Measurements from ENCODE around the gene RP9. TPM values are rescaled to one million over a fixed set of nuclear protein-coding genes. Genes with fewer than 3 reads are reported as not detected.

The RP9 gene, protein sequence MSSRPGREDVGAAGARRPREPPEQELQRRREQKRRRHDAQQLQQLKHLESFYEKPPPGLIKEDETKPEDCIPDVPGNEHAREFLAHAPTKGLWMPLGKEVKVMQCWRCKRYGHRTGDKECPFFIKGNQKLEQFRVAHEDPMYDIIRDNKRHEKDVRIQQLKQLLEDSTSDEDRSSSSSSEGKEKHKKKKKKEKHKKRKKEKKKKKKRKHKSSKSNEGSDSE
- 10 to 100 TPM in 2 of 4 donors, 1 to 10 TPM in 2; 6.5 to 16.9 (median 9.3) TPM for total RNA-seq

DNA sequence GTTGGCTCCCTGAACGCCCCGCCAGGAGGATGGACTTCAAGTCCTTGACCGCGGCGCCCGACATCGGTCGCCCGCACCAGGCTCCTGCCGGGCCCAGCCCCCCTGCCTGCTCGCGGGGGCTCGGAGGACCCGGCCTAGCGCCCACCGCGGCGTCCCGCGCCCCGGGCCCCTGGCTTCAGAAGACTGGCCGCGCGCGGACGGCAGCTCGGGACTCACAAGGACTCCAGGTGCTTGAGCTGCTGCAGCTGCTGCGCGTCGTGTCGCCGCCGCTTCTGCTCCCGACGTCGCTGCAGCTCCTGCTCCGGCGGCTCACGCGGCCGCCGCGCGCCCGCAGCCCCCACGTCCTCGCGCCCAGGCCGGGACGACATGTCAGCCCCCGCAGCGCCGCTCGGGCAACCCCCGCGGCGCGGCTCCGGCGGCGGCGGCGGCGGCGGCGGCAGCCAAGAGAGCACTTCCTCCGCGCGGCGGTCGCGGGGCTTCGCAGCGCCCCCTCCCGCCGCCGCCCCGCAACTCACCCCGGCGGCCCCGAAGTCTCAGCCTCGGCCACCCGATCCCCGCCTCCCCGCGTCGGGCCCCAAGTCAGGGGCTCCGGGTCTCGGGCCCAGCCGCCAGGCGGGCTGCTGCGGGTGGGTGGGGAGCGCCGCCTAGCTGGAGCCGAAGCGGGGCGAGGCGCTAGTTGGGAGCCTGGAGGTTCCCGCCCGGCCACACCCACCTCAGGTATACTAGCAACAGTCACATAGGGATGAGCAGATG lies at the start of gene RP9:
Gene RP9, minus strand, starts transcription at position 400 of the 753 bp plus-strand sequence. Its CDS starts 32 bp downstream, at position 368.
- no peaks in the 10 kb centered on the region for H3K27me3 ChIP-seq
- peak within 1 kb of the TSS; percentile 87 for H3K4me3 ChIP-seq
- no peaks in the 10 kb centered on the region for H3K36me3 ChIP-seq
- H3K9me3 ChIP-seq = no peaks in the 10 kb centered on the region
- DNase-seq (ENCODE audit: low spot score in 2 of 2) = peak; percentile 70 to 82
- H3K4me1 ChIP-seq = peaks cover 35% of the 10 kb centered on the region
- H3K27ac ChIP-seq = peak within 1 kb of the TSS; percentile 75
- WGBS = under 1% methylated on average over 35 of the region's 100 CpGs
- TF ChIP-seq POLR2A (IDR thresholded peaks at IDR 0.05) (no peak), POLR2AphosphoS5 (IDR thresholded peaks at IDR 0.05) (no peak), EP300 (IDR thresholded peaks at IDR 0.05) (no peak)
- TF ChIP-seq, protein P1, sequence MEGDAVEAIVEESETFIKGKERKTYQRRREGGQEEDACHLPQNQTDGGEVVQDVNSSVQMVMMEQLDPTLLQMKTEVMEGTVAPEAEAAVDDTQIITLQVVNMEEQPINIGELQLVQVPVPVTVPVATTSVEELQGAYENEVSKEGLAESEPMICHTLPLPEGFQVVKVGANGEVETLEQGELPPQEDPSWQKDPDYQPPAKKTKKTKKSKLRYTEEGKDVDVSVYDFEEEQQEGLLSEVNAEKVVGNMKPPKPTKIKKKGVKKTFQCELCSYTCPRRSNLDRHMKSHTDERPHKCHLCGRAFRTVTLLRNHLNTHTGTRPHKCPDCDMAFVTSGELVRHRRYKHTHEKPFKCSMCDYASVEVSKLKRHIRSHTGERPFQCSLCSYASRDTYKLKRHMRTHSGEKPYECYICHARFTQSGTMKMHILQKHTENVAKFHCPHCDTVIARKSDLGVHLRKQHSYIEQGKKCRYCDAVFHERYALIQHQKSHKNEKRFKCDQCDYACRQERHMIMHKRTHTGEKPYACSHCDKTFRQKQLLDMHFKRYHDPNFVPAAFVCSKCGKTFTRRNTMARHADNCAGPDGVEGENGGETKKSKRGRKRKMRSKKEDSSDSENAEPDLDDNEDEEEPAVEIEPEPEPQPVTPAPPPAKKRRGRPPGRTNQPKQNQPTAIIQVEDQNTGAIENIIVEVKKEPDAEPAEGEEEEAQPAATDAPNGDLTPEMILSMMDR (IDR thresholded peaks at IDR 0.05) = peak; percentile 26 to 74

DNA sequence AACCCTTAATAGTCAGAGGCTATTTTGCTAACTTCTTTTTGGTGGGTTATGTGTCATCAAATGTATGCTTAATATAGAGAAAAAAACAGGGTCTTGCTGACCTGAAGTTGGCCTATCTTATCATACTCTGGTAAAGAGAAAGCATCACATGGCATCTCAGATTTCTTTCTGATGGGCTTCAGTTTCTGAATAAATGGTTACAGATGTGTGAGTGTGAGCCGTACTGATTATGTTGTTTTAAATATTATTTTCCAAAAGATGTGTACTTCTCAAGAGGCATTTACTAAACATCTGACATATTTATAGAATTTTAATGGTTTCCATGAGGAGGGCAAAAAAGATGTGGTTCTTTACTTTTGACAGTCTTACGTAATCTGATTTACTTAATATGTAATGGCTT lies 48.6 kb upstream of the RP9 start:
- Histone ChIP-seq H3K4me3 (no peak overlapping the region), H3K27ac (peak overlapping the region; percentile 39), H3K27me3 (no peaks in the 10 kb centered on the region), H3K9me3 (no peaks in the 10 kb centered on the region), H3K4me1 (no peaks in the 10 kb centered on the region), H3K36me3 (no peaks in the 10 kb centered on the region)
- TF ChIP-seq POLR2AphosphoS5 (IDR thresholded peaks at IDR 0.05) (no peak), EP300 (IDR thresholded peaks at IDR 0.05) (no peak), POLR2A (IDR thresholded peaks at IDR 0.05) (no peak)
- TF ChIP-seq, protein P1 (IDR thresholded peaks at IDR 0.05) = no peak
- DNase-seq (ENCODE audit: low spot score in 2 of 2) = no peak
- WGBS = 39% methylated on average over 2 of the region's 2 CpGs

DNA sequence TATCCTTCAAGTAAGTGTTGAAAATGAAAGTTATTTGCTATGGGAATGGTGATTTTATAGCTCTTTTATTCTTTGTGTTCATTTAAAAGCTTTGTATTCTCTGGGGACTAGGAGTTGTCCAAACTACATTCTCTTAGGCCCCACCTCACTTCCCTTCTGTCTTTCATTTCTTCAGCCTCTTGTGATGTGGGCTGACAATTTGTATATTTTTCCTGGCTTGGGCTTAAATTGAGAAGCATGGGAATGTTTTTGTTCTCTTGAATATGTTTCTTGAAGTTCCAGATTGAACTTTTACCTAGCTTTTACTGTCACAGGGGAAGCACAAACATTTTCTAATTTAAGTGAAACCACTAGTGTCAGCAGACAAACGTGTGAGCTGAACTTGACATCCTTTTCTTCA lies 48.1 kb upstream of the RP9 start:
- TF ChIP-seq EP300 (IDR thresholded peaks at IDR 0.05) (no peak), POLR2A (IDR thresholded peaks at IDR 0.05) (no peak), POLR2AphosphoS5 (IDR thresholded peaks at IDR 0.05) (no peak)
- TF ChIP-seq, protein P1 (IDR thresholded peaks at IDR 0.05) = no peak
- Histone ChIP-seq H3K27me3 (no peaks in the 10 kb centered on the region), H3K4me1 (no peaks in the 10 kb centered on the region), H3K27ac (peak overlapping the region; percentile 43), H3K36me3 (no peaks in the 10 kb centered on the region), H3K9me3 (no peaks in the 10 kb centered on the region), H3K4me3 (no peak overlapping the region)
- 29% methylated on average over 1 of the region's 1 CpG for WGBS
- no peak for DNase-seq (ENCODE audit: low spot score in 2 of 2)

DNA sequence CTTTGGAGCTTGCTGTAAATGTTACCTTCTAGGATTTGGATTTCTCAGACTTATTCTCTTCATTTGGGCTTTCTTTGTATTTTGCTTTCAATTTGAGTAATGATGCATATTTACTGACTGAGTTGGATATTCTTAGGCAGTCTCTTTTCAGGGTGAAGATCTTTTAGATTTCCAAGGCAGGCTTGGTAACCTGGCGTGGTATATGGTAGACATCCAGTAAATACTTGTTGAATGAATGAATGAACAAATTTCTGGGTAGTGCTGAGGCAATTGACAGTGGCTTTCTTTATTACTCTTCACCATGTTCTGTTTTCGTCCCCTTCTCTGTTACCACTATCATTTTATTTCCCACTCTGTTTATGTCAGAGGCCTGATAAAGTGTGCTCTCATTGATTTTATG lies 47.2 kb upstream of the RP9 start:
- Histone ChIP-seq H3K4me1 (no peaks in the 10 kb centered on the region), H3K27me3 (no peaks in the 10 kb centered on the region), H3K9me3 (no peaks in the 10 kb centered on the region), H3K27ac (no peak overlapping the region), H3K4me3 (no peak overlapping the region), H3K36me3 (no peaks in the 10 kb centered on the region)
- TF ChIP-seq, protein P1 (IDR thresholded peaks at IDR 0.05) = no peak
- TF ChIP-seq EP300 (IDR thresholded peaks at IDR 0.05) = no peak
- TF ChIP-seq POLR2AphosphoS5 (IDR thresholded peaks at IDR 0.05) = no peak
- TF ChIP-seq POLR2A (IDR thresholded peaks at IDR 0.05) = no peak
- DNase-seq (ENCODE audit: low spot score in 2 of 2) = no peak
- WGBS = 89% methylated on average over 2 of the region's 2 CpGs

DNA sequence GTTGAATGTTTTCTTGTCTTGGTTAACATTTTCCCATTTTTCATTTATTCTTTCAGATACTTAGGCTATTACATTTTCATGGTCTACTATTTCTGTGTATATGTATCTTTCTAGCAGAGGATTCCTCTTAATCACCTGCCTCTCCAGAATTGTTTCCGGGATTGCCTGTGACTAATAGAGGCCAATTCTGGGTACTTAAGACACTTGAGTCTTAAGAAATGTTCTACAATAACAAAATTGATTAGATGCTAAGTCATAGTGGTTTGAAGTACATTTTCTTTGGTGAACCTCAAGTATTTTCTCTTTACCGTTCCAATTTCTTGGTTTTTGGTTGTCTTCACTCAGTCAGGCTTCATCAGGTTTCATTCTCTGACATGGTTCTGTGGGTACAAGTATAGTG lies 46.6 kb upstream of the RP9 start:
- no peak for DNase-seq (ENCODE audit: low spot score in 2 of 2)
- TF ChIP-seq POLR2AphosphoS5 (IDR thresholded peaks at IDR 0.05) (no peak), POLR2A (IDR thresholded peaks at IDR 0.05) (no peak), EP300 (IDR thresholded peaks at IDR 0.05) (no peak)
- TF ChIP-seq, protein P1 (IDR thresholded peaks at IDR 0.05) = no peak
- Histone ChIP-seq H3K27me3 (no peaks in the 10 kb centered on the region), H3K27ac (no peak overlapping the region), H3K4me3 (no peak overlapping the region), H3K36me3 (no peaks in the 10 kb centered on the region), H3K9me3 (no peaks in the 10 kb centered on the region), H3K4me1 (no peaks in the 10 kb centered on the region)
- 61% methylated on average over 2 of the region's 2 CpGs for WGBS
